Body of pancreas (tissue), 4 donors: ENCODE results near the gene TEX29.

Source experiments
- CTCF ChIP-seq, 7 experiments: fragments of 450-650 bp in 4 of 7; fragments of 200-600 bp in 3 of 7; sonication (generic) in 3 of 7; IDR thresholded peaks; one replicate each; pipeline ENCODE4 v1.5.1; 2016 to 2019; ENCODE audit warnings: antibody characterized with exemption in 7 of 7
- POLR2A ChIP-seq, 3 donors: fragments of 450-650 bp; IDR thresholded peaks; one replicate each; pipeline ENCODE4 v1.6.1; 2016; ENCODE audit warnings: antibody characterized with exemption in 3 of 3, mild to moderate bottlenecking in 2 of 3

- no peak for TF ChIP-seq CTCF (IDR thresholded peaks at IDR 0.05)
- no peak for TF ChIP-seq POLR2A (IDR thresholded peaks at IDR 0.05)
These were observed 16.3 kb upstream of the TEX29 start for GRCh38 chr13:111304041-111304544.
